Astrocyte (in vitro differentiated cells and primary cell): ENCODE results near the gene CTNNA2. TPM values are rescaled to one million over a fixed set of nuclear protein-coding genes. Genes with fewer than 3 reads are reported as not detected.

Experiments used
- DNase-seq: peaks from one replicate; pipeline ENCODE4 v3.0.0-alpha.2; 2010; ENCODE audit warnings: low read depth
- FAIRE-seq: peaks from 2 replicates; lab custom pipeline; 2011; peaks lifted over from hg19 to GRCh38; lab: Jason Lieb, UNC
- H2AFZ ChIP-seq: 2 replicates; pipeline ENCODE4 v1.6.0; 2012; ENCODE audit warnings: low read depth, low read length, inconsistent platforms
- H3K27ac ChIP-seq: 2 replicates; pipeline ENCODE4 v1.5.1; 2011; ENCODE audit warnings: low read depth, low read length, inconsistent platforms
- H3K27me3 ChIP-seq: 2 replicates; pipeline ENCODE4 v1.6.0; 2011; ENCODE audit warnings: low read length, inconsistent platforms; ENCODE audit not compliant: insufficient read depth
- H3K36me3 ChIP-seq: 2 replicates; pipeline ENCODE4 v1.5.1; 2011; ENCODE audit warnings: low read length, inconsistent platforms; ENCODE audit not compliant: insufficient read depth
- H3K4me1 ChIP-seq: 2 replicates; pipeline ENCODE4 v1.5.1; 2011; ENCODE audit warnings: low read length, inconsistent platforms; ENCODE audit not compliant: insufficient read depth
- H3K4me2 ChIP-seq: 2 replicates; pipeline ENCODE4 v1.6.0; 2012; ENCODE audit warnings: low read length, inconsistent platforms
- H3K4me3 ChIP-seq: 2 replicates; pipeline ENCODE4 v1.5.1; 2011; ENCODE audit warnings: low read depth, mild to moderate bottlenecking, low read length, inconsistent platforms; ENCODE audit not compliant: insufficient read depth
- H3K79me2 ChIP-seq: 2 replicates; pipeline ENCODE4 v1.6.0; 2012; ENCODE audit warnings: mild to moderate bottlenecking, low read length, inconsistent platforms; ENCODE audit not compliant: insufficient read depth
- H3K9ac ChIP-seq: 2 replicates; pipeline ENCODE4 v1.6.0; 2012; ENCODE audit warnings: mild to moderate bottlenecking, low read length, inconsistent platforms
- H3K9me3 ChIP-seq: 2 replicates; pipeline ENCODE4 v1.5.1; 2012; ENCODE audit warnings: low read depth, mild to moderate bottlenecking, low read length, inconsistent platforms; ENCODE audit not compliant: insufficient read depth
- H4K20me1 ChIP-seq: 2 replicates; pipeline ENCODE4 v1.6.0; 2012; ENCODE audit warnings: low read length, inconsistent platforms; ENCODE audit not compliant: insufficient read depth
- H3K27ac Mint-ChIP-seq: one replicate; pipeline ENCODE4 v1.8.0; 2021; ENCODE audit warnings: mild to moderate bottlenecking, mixed read lengths; ENCODE audit not compliant: unreplicated experiment
- H3K27me3 Mint-ChIP-seq: one replicate; pipeline ENCODE4 v1.8.0; 2021; ENCODE audit warnings: low read depth, mixed read lengths; ENCODE audit not compliant: unreplicated experiment
- H3K36me3 Mint-ChIP-seq: one replicate; pipeline ENCODE4 v1.8.0; 2021; ENCODE audit warnings: low read depth, mixed read lengths; ENCODE audit not compliant: unreplicated experiment
- H3K4me1 Mint-ChIP-seq: one replicate; pipeline ENCODE4 v1.8.0; 2021; ENCODE audit warnings: low read depth, mixed read lengths; ENCODE audit not compliant: unreplicated experiment
- H3K4me3 Mint-ChIP-seq: one replicate; pipeline ENCODE4 v1.8.0; 2021; ENCODE audit warnings: mild to moderate bottlenecking, moderate library complexity, mixed read lengths; ENCODE audit not compliant: unreplicated experiment
- H3K9me3 Mint-ChIP-seq: one replicate; pipeline ENCODE4 v1.8.0; 2021; ENCODE audit warnings: mild to moderate bottlenecking, mixed read lengths; ENCODE audit not compliant: unreplicated experiment
- EZH2 ChIP-seq: IDR thresholded peaks from 2 replicates; pipeline ENCODE4 v1.6.1; 2012; ENCODE audit warnings: mild to moderate bottlenecking, low read length, inconsistent platforms; ENCODE audit not compliant: insufficient read depth
- total RNA-seq: library from RNA; stranded (reverse); gene quantifications from 2 replicates; pipeline ENCODE4 v1.2.1, GENCODE V29; 2021
- TF ChIP-seq, protein P1 (sequence below): IDR thresholded peaks from 2 replicates; pipeline ENCODE4 v1.5.1; 2011; ENCODE audit warnings: low read depth, mild to moderate bottlenecking, inconsistent platforms, low read length, moderate library complexity; ENCODE audit not compliant: insufficient read depth

The CTNNA2 gene
- total RNA-seq, 1 donor from 2014 or later: 3.9 TPM

- DNase-seq (no peak), FAIRE-seq (no peak)
- no peak overlapping the region for H3K4me2 ChIP-seq
- no peak overlapping the region for H3K4me3 ChIP-seq
- H3K9ac ChIP-seq: no peak overlapping the region
- Mint-ChIP-seq H3K27me3 (peaks cover 2% of the 10 kb centered on the region), H3K9me3 (peaks cover 4% of the 10 kb centered on the region), H3K27ac (no peak overlapping the region), H3K36me3 (no peaks in the 10 kb centered on the region), H3K4me3 (no peak overlapping the region), H3K4me1 (peaks cover 6% of the 10 kb centered on the region)
- TF ChIP-seq, protein P1, sequence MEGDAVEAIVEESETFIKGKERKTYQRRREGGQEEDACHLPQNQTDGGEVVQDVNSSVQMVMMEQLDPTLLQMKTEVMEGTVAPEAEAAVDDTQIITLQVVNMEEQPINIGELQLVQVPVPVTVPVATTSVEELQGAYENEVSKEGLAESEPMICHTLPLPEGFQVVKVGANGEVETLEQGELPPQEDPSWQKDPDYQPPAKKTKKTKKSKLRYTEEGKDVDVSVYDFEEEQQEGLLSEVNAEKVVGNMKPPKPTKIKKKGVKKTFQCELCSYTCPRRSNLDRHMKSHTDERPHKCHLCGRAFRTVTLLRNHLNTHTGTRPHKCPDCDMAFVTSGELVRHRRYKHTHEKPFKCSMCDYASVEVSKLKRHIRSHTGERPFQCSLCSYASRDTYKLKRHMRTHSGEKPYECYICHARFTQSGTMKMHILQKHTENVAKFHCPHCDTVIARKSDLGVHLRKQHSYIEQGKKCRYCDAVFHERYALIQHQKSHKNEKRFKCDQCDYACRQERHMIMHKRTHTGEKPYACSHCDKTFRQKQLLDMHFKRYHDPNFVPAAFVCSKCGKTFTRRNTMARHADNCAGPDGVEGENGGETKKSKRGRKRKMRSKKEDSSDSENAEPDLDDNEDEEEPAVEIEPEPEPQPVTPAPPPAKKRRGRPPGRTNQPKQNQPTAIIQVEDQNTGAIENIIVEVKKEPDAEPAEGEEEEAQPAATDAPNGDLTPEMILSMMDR: no peak
- no peak for TF ChIP-seq EZH2
- no peaks in the 10 kb centered on the region for H3K4me1 ChIP-seq
- no peaks in the 10 kb centered on the region for H3K79me2 ChIP-seq
- no peaks in the 10 kb centered on the region for H3K36me3 ChIP-seq
- no peaks in the 10 kb centered on the region for H4K20me1 ChIP-seq
- no peak overlapping the region for H3K27ac ChIP-seq
- no peak overlapping the region for H2AFZ ChIP-seq
- H3K27me3 ChIP-seq: no peaks in the 10 kb centered on the region
- no peaks in the 10 kb centered on the region for H3K9me3 ChIP-seq
Measured at GRCh38 chr2:80281049-80281448, 768.2 kb downstream of the CTNNA2 start.

GRCh38 chr2:80288576-80288975 lies 775.7 kb downstream of the CTNNA2 start:
- H4K20me1 ChIP-seq: no peaks in the 10 kb centered on the region
- H3K79me2 ChIP-seq: no peaks in the 10 kb centered on the region
- no peak overlapping the region for H2AFZ ChIP-seq
- H3K27ac ChIP-seq: no peak overlapping the region
- Mint-ChIP-seq H3K4me3 (no peak overlapping the region), H3K4me1 (no peaks in the 10 kb centered on the region), H3K27ac (no peak overlapping the region), H3K9me3 (no peaks in the 10 kb centered on the region), H3K27me3 (peaks cover 20% of the 10 kb centered on the region), H3K36me3 (no peaks in the 10 kb centered on the region)
- DNase-seq: no peak
- no peaks in the 10 kb centered on the region for H3K9me3 ChIP-seq
- TF ChIP-seq, protein P1: no peak
- TF ChIP-seq EZH2: no peak
- H3K4me3 ChIP-seq: no peak overlapping the region
- H3K9ac ChIP-seq: no peak overlapping the region
- no peaks in the 10 kb centered on the region for H3K36me3 ChIP-seq
- no peaks in the 10 kb centered on the region for H3K27me3 ChIP-seq
- no peak for FAIRE-seq
- H3K4me2 ChIP-seq: no peak overlapping the region
- H3K4me1 ChIP-seq: no peaks in the 10 kb centered on the region

GRCh38 chr2:80291656-80292055 lies 778.8 kb downstream of the CTNNA2 start:
- Mint-ChIP-seq H3K27ac (no peak overlapping the region), H3K36me3 (no peaks in the 10 kb centered on the region), H3K4me3 (no peak overlapping the region), H3K9me3 (no peaks in the 10 kb centered on the region), H3K4me1 (no peaks in the 10 kb centered on the region), H3K27me3 (peaks cover 27% of the 10 kb centered on the region)
- Histone ChIP-seq H3K36me3 (no peaks in the 10 kb centered on the region), H3K4me3 (no peak overlapping the region), H3K4me1 (no peaks in the 10 kb centered on the region), H3K79me2 (no peaks in the 10 kb centered on the region), H3K4me2 (no peak overlapping the region), H4K20me1 (no peaks in the 10 kb centered on the region), H3K9ac (no peak overlapping the region), H3K27ac (no peak overlapping the region), H2AFZ (no peak overlapping the region), H3K27me3 (no peaks in the 10 kb centered on the region), H3K9me3 (no peaks in the 10 kb centered on the region)
- TF ChIP-seq, protein P1: no peak
- no peak for TF ChIP-seq EZH2
- DNase-seq (no peak), FAIRE-seq (no peak)
